Neural progenitor cell (in vitro differentiated cells): ENCODE measurements around the gene GVQW3.

Experiments used
- CTCF ChIP-seq: fragments of 200-600 bp; sonication (generic); IDR thresholded peaks from 2 replicates; pipeline ENCODE4 v1.5.1; 2017; ENCODE audit warnings: antibody characterized with exemption, mild to moderate bottlenecking
- EZH2phosphoT487 ChIP-seq: fragments of 200-600 bp; sonication (generic); IDR thresholded peaks from 2 replicates; pipeline ENCODE4 v1.6.1; 2017; ENCODE audit warnings: antibody characterized with exemption

GRCh38 chr11:76348348-76348747, 32.8 kb upstream of the GVQW3 start:
- TF ChIP-seq CTCF (no peak), EZH2phosphoT487 (no peak)
